Karpas-422 (cell line): ENCODE measurements around the gene TSSK2. TPM values are rescaled to one million over a fixed set of nuclear protein-coding genes. Genes with fewer than 3 reads are reported as not detected.

Experiments used
- DNase-seq: peaks from one replicate; pipeline ENCODE4 v3.0.0-alpha.2; 2015
- H2AFZ ChIP-seq: fragments of 200-600 bp; sonication (generic); 2 replicates; pipeline ENCODE4 v1.6.1; 2014; ENCODE audit warnings: antibody characterized with exemption, low read length, mixed read lengths
- H3K27ac ChIP-seq: fragments of 200-600 bp; sonication (generic); 2 replicates; pipeline ENCODE4 v1.5.1; 2014; ENCODE audit warnings: mild to moderate bottlenecking, low read length, moderate library complexity
- H3K27me3 ChIP-seq: fragments of 200-600 bp; sonication (generic); 2 replicates; pipeline ENCODE4 v1.6.1; 2014; ENCODE audit warnings: low read length, mixed read lengths
- H3K36me3 ChIP-seq: fragments of 200-600 bp; sonication (generic); 2 replicates; pipeline ENCODE4 v1.6.1; 2014; ENCODE audit warnings: low read length, mixed read lengths; ENCODE audit not compliant: insufficient read depth
- H3K4me1 ChIP-seq: fragments of 200-600 bp; sonication (generic); 2 replicates; pipeline ENCODE4 v1.6.1; 2014; ENCODE audit warnings: mild to moderate bottlenecking, low read length, mixed read lengths
- H3K4me2 ChIP-seq: fragments of 200-600 bp; sonication (generic); 2 replicates; pipeline ENCODE4 v1.6.1; 2014; ENCODE audit warnings: low read length, low read depth, mild to moderate bottlenecking; ENCODE audit not compliant: poor library complexity, severe bottlenecking
- H3K4me3 ChIP-seq: fragments of 200-600 bp; sonication (generic); 2 replicates; pipeline ENCODE4 v1.5.1; 2014; ENCODE audit warnings: mild to moderate bottlenecking, antibody characterized with exemption, low read length, mixed read lengths
- H3K79me2 ChIP-seq: fragments of 200-600 bp; sonication (generic); 2 replicates; pipeline ENCODE4 v1.6.1; 2014; ENCODE audit warnings: mild to moderate bottlenecking, low read length, mixed read lengths
- H3K9ac ChIP-seq: fragments of 200-600 bp; sonication (generic); 2 replicates; pipeline ENCODE4 v1.6.0; 2014; ENCODE audit warnings: low read length
- H3K9me2 ChIP-seq: fragments of 200-600 bp; sonication (generic), shearing (Covaris generic); replicated peaks from 2 replicates; pipeline ENCODE4 v1.6.0; 2014; ENCODE audit warnings: mild to moderate bottlenecking, low read length, moderate library complexity; ENCODE audit not compliant: insufficient read depth
- H3K9me3 ChIP-seq: fragments of 300-700, 200-600 bp; sonication (generic); 2 replicates; pipeline ENCODE4 v1.6.1; 2014; ENCODE audit warnings: low read length, mixed read lengths
- H4K20me1 ChIP-seq: fragments of 200-600 bp; sonication (generic); 2 replicates; pipeline ENCODE4 v1.6.1; 2014; ENCODE audit warnings: mild to moderate bottlenecking, antibody characterized with exemption, low read length, low read depth; ENCODE audit not compliant: insufficient read depth
- total RNA-seq: library from RNA; depleted of rRNA; stranded (reverse); fragments of >200 nt; shearing (Covaris generic); gene quantifications from 2 replicates; pipeline ENCODE4 v1.2.3, GENCODE V29; 2014; ENCODE audit warnings: low replicate concordance

Gene TSSK2
- total RNA-seq, 1 experiment from 2014 or later: not detected

GRCh38 chr22:19098157-19098556 is 33.0 kb upstream of the TSSK2 start:
- Histone ChIP-seq H3K9me2 (no peaks in the 10 kb centered on the region), H3K4me2 (no peak overlapping the region), H3K9me3 (no peaks in the 10 kb centered on the region), H3K27me3 (no peaks in the 10 kb centered on the region), H3K27ac (no peak overlapping the region), H2AFZ (no peak overlapping the region), H3K4me1 (no peaks in the 10 kb centered on the region), H3K36me3 (no peaks in the 10 kb centered on the region), H3K4me3 (no peak overlapping the region), H3K79me2 (peaks cover 90% of the 10 kb centered on the region), H3K9ac (no peak overlapping the region), H4K20me1 (no peaks in the 10 kb centered on the region)
- no peak for DNase-seq

GRCh38 chr22:19103880-19104821 is 27.0 kb upstream of the TSSK2 start:
- Histone ChIP-seq H3K9me2 (no peaks in the 10 kb centered on the region), H3K9me3 (no peaks in the 10 kb centered on the region), H3K36me3 (no peaks in the 10 kb centered on the region), H3K4me3 (no peak overlapping the region), H3K79me2 (peaks cover 93% of the 10 kb centered on the region), H3K4me1 (peaks cover 17% of the 10 kb centered on the region), H3K9ac (no peak overlapping the region), H3K27ac (no peak overlapping the region), H3K27me3 (no peaks in the 10 kb centered on the region), H4K20me1 (peaks cover 27% of the 10 kb centered on the region; the same call in 1 of the 2 replicates), H3K4me2 (no peak overlapping the region), H2AFZ (no peak overlapping the region)
- no peak for DNase-seq

GRCh38 chr22:19105456-19105855 is 25.7 kb upstream of the TSSK2 start:
- Histone ChIP-seq H3K36me3 (no peaks in the 10 kb centered on the region), H3K9ac (no peak overlapping the region), H2AFZ (no peak overlapping the region), H3K9me3 (no peaks in the 10 kb centered on the region), H3K9me2 (no peaks in the 10 kb centered on the region), H3K4me2 (no peak overlapping the region), H4K20me1 (peaks cover 35% of the 10 kb centered on the region; the same call in 1 of the 2 replicates), H3K27me3 (no peaks in the 10 kb centered on the region), H3K79me2 (peaks cover 93% of the 10 kb centered on the region), H3K27ac (no peak overlapping the region), H3K4me3 (no peak overlapping the region), H3K4me1 (peaks cover 29% of the 10 kb centered on the region)
- no peak for DNase-seq

- no peak overlapping the region for H3K27ac ChIP-seq
- no peak overlapping the region for H2AFZ ChIP-seq
- H3K4me2 ChIP-seq: no peak overlapping the region
- H3K9me3 ChIP-seq: no peaks in the 10 kb centered on the region
- H3K4me1 ChIP-seq: peaks cover 36% of the 10 kb centered on the region
- no peak overlapping the region for H3K4me3 ChIP-seq
- H3K27me3 ChIP-seq: no peaks in the 10 kb centered on the region
- no peak overlapping the region for H3K9ac ChIP-seq
- H4K20me1 ChIP-seq: peaks cover 35% of the 10 kb centered on the region; the same call in 1 of the 2 replicates
- H3K36me3 ChIP-seq: no peaks in the 10 kb centered on the region
- DNase-seq: peak; percentile 73
- peaks cover 93% of the 10 kb centered on the region for H3K79me2 ChIP-seq
- H3K9me2 ChIP-seq: no peaks in the 10 kb centered on the region
Measured at GRCh38 chr22:19105867-19106802, 25.0 kb upstream of the TSSK2 start.

GRCh38 chr22:19106886-19107729 is 24.0 kb upstream of the TSSK2 start:
- Histone ChIP-seq H3K79me2 (peaks cover 92% of the 10 kb centered on the region), H3K9me2 (no peaks in the 10 kb centered on the region), H3K4me2 (no peak overlapping the region), H3K36me3 (no peaks in the 10 kb centered on the region), H3K9me3 (no peaks in the 10 kb centered on the region), H2AFZ (no peak overlapping the region), H3K4me3 (no peak overlapping the region), H3K4me1 (peaks cover 41% of the 10 kb centered on the region), H4K20me1 (peaks cover 35% of the 10 kb centered on the region; the same call in 1 of the 2 replicates), H3K27me3 (no peaks in the 10 kb centered on the region), H3K9ac (no peak overlapping the region), H3K27ac (no peak overlapping the region)
- no peak for DNase-seq

GRCh38 chr22:19107730-19108074 is 23.4 kb upstream of the TSSK2 start:
- H3K4me3 ChIP-seq: no peak overlapping the region
- no peak overlapping the region for H2AFZ ChIP-seq
- peaks cover 35% of the 10 kb centered on the region; the same call in 1 of the 2 replicates for H4K20me1 ChIP-seq
- no peaks in the 10 kb centered on the region for H3K36me3 ChIP-seq
- no peaks in the 10 kb centered on the region for H3K27me3 ChIP-seq
- H3K79me2 ChIP-seq: peaks cover 93% of the 10 kb centered on the region
- DNase-seq: no peak
- no peak overlapping the region for H3K9ac ChIP-seq
- no peak overlapping the region for H3K27ac ChIP-seq
- no peaks in the 10 kb centered on the region for H3K9me2 ChIP-seq
- H3K4me1 ChIP-seq: peaks cover 41% of the 10 kb centered on the region
- H3K9me3 ChIP-seq: no peaks in the 10 kb centered on the region
- no peak overlapping the region for H3K4me2 ChIP-seq

- H3K4me3 ChIP-seq: no peak overlapping the region
- no peak for DNase-seq
- no peaks in the 10 kb centered on the region for H3K9me2 ChIP-seq
- H3K9ac ChIP-seq: no peak overlapping the region
- no peaks in the 10 kb centered on the region for H3K27me3 ChIP-seq
- no peaks in the 10 kb centered on the region for H3K36me3 ChIP-seq
- no peak overlapping the region for H3K4me2 ChIP-seq
- peaks cover 98% of the 10 kb centered on the region for H3K79me2 ChIP-seq
- peaks cover 41% of the 10 kb centered on the region for H3K4me1 ChIP-seq
- H2AFZ ChIP-seq: no peak overlapping the region
- no peak overlapping the region for H3K27ac ChIP-seq
- H3K9me3 ChIP-seq: no peaks in the 10 kb centered on the region
- H4K20me1 ChIP-seq: peaks cover 34% of the 10 kb centered on the region; the same call in 1 of the 2 replicates
Measured at GRCh38 chr22:19108807-19109197, 22.3 kb upstream of the TSSK2 start.
